IMR-90 (cell line): ENCODE measurements around the gene ANKFN1. TPM values are rescaled to one million over a fixed set of nuclear protein-coding genes. Genes with fewer than 3 reads are reported as not detected.

ENCODE experiments used
- ATAC-seq: fragments of 200-7000 bp; cut with Tn5 transposase; 2 replicates; pipeline ENCODE4 v1.9.1; 2020; ENCODE audit warnings: low read depth, mild to moderate bottlenecking, moderate library complexity
- BruUV-seq: library from RNA; stranded (reverse); fragments of 400-500 nt; replicated peaks from 2 replicates; lab custom pipeline; 2021; lab: Mats Ljungman, UMichigan
- CTCF ChIA-PET: fragments of 300-600 bp; formaldehyde crosslinking; extraction: SDS; loops from one replicate; lab custom pipeline; 2021; ENCODE audit warnings: antibody characterized with exemption; lab: Yijun Ruan, JAX
- POLR2A ChIA-PET: fragments of 300-600 bp; sonication (Branson Sonifier 250); formaldehyde crosslinking; loops from one replicate; lab custom pipeline; 2022; ENCODE audit warnings: antibody characterized with exemption; ENCODE audit not compliant: unreplicated experiment; lab: Charles Lee
- DNase-seq: peaks from one replicate; pipeline ENCODE4 v3.0.0; 2013
- H2AFZ ChIP-seq: replicated peaks from 2 replicates; pipeline ENCODE3; 2013; ENCODE audit warnings: low read length, mild to moderate bottlenecking; ENCODE audit not compliant: poor library complexity
- H2AK5ac ChIP-seq: 2 replicates; pipeline ENCODE4 v1.6.1; 2013; ENCODE audit warnings: low read depth, low read length, inconsistent platforms
- H2AK9ac ChIP-seq: replicated peaks from 2 replicates; pipeline ENCODE3; 2013; ENCODE audit warnings: mild to moderate bottlenecking, low read depth, low read length, moderate library complexity; ENCODE audit not compliant: poor library complexity
- H2BK120ac ChIP-seq: 2 replicates; pipeline ENCODE4 v1.6.1; 2013; ENCODE audit warnings: low read depth, low read length, inconsistent platforms
- H2BK15ac ChIP-seq: 3 replicates; pipeline ENCODE4 v1.6.1; 2013; ENCODE audit warnings: low read depth, low read length, inconsistent platforms
- H2BK20ac ChIP-seq: 2 replicates; pipeline ENCODE4 v1.6.1; 2013; ENCODE audit warnings: low read depth, mild to moderate bottlenecking, inconsistent platforms, low read length, moderate library complexity
- H2BK5ac ChIP-seq: 2 replicates; pipeline ENCODE4 v1.6.1; 2013; ENCODE audit warnings: mild to moderate bottlenecking, low read depth, low read length, inconsistent platforms; ENCODE audit not compliant: poor library complexity, severe bottlenecking
- H3K14ac ChIP-seq: replicated peaks from 2 replicates; pipeline ENCODE4 v1.6.1; 2013; ENCODE audit warnings: low read depth, low read length, inconsistent platforms
- H3K18ac ChIP-seq: 2 replicates; pipeline ENCODE4 v1.6.1; 2013; ENCODE audit warnings: low read depth, low read length, control low read depth
- H3K23ac ChIP-seq: 2 replicates; pipeline ENCODE4 v1.6.1; 2013; ENCODE audit warnings: low read depth, low read length, inconsistent platforms
- H3K27ac ChIP-seq: 2 replicates; pipeline ENCODE4 v1.5.1; 2013; ENCODE audit warnings: mild to moderate bottlenecking, control low read depth, low read length; ENCODE audit not compliant: insufficient read depth
- H3K27me3 ChIP-seq: 2 replicates; pipeline ENCODE4 v1.6.1; 2013; ENCODE audit warnings: low read length; ENCODE audit not compliant: control insufficient read depth, insufficient read depth
- H3K36me3 ChIP-seq: 2 replicates; pipeline ENCODE4 v1.6.1; 2013; ENCODE audit warnings: low read length, mixed read lengths; ENCODE audit not compliant: control insufficient read depth, insufficient read depth
- H3K4ac ChIP-seq: 2 replicates; pipeline ENCODE4 v1.6.1; 2013; ENCODE audit warnings: low read depth, low read length, inconsistent platforms
- H3K4me1 ChIP-seq: 2 replicates; pipeline ENCODE4 v1.6.1; 2013; ENCODE audit warnings: low read length, mixed read lengths; ENCODE audit not compliant: control insufficient read depth, insufficient read depth
- H3K4me2 ChIP-seq: 2 replicates; pipeline ENCODE4 v1.6.1; 2013; ENCODE audit warnings: low read depth, mild to moderate bottlenecking, control low read depth, low read length, moderate library complexity
- H3K4me3 ChIP-seq: 2 replicates; pipeline ENCODE4 v1.5.1; 2013; ENCODE audit warnings: low read depth, mild to moderate bottlenecking, control low read depth, low read length, moderate library complexity; ENCODE audit not compliant: insufficient read depth
- H3K56ac ChIP-seq: 2 replicates; pipeline ENCODE4 v1.6.1; 2013; ENCODE audit warnings: low read length, inconsistent platforms; ENCODE audit not compliant: insufficient read depth; ENCODE audit errors: extremely low read depth
- H3K79me1 ChIP-seq, 2 experiments: 2 replicates each; pipeline ENCODE4 v1.6.1; 2013; ENCODE audit warnings: low read length in 2 of 2, inconsistent platforms in 1 of 2, low read depth in 1 of 2
- H3K9ac ChIP-seq: 2 replicates; pipeline ENCODE4 v1.6.1; 2013; ENCODE audit warnings: low read depth, low read length, control low read depth
- H3K9me1 ChIP-seq: 2 replicates; pipeline ENCODE4 v1.6.1; 2013; ENCODE audit warnings: low read length, inconsistent platforms; ENCODE audit not compliant: insufficient read depth
- H3K9me3 ChIP-seq: 2 replicates; pipeline ENCODE4 v1.6.1; 2013; ENCODE audit warnings: low read length; ENCODE audit not compliant: control insufficient read depth, insufficient read depth
- H4K20me1 ChIP-seq: 2 replicates; pipeline ENCODE4 v1.6.1; 2013; ENCODE audit warnings: low read length, inconsistent platforms; ENCODE audit not compliant: insufficient read depth
- H4K5ac ChIP-seq: 2 replicates; pipeline ENCODE4 v1.6.1; 2013; ENCODE audit warnings: mild to moderate bottlenecking, low read depth, low read length, control low read depth
- H4K8ac ChIP-seq, 2 experiments: 2 replicates each; pipeline ENCODE4 v1.6.1; 2013; ENCODE audit warnings: low read depth in 2 of 2, low read length in 2 of 2, control low read depth in 1 of 2, inconsistent platforms in 1 of 2
- H4K91ac ChIP-seq: 2 replicates; pipeline ENCODE4 v1.6.1; 2013; ENCODE audit warnings: low read depth, low read length, inconsistent platforms; ENCODE audit not compliant: insufficient read depth
- NFE2L2 ChIP-seq: fragments of 150-350 bp; IDR thresholded peaks from 2 replicates; pipeline ENCODE4 v1.6.1; 2016; ENCODE audit warnings: low read depth, mild to moderate bottlenecking, low read length
- WGBS, 2 experiments: methylation state at CpG; one replicate each; pipeline versions ENCODE4 v1.1.5 to v1.1.7; 2013; ENCODE audit warnings: missing lambda C conversion rate in 2 of 2; ENCODE audit not compliant: insufficient read length in 1 of 2; ENCODE audit errors: extremely low coverage in 2 of 2; 5-methylcytosine and 5-hydroxymethylcytosine counted together
- dilution Hi-C: fragments of 300-500 bp; cut with HindIII; formaldehyde crosslinking; loops from one replicate; pipeline ENCODE4 v1.14.3; 2018; ENCODE audit warnings: low sequenced_read_pairs; ENCODE audit not compliant: unreplicated experiment
- in situ Hi-C: fragments of 300-500 bp; cut with MboI; formaldehyde crosslinking; loops from 3 replicates; pipeline ENCODE4 v1.14.3; 2019; ENCODE audit warnings: low sequenced_read_pairs, inconsistent platforms, mixed read lengths
- intact Hi-C: fragments of 100-400 bp; cut with micrococcal nuclease; formaldehyde crosslinking; loops from 2 replicates; pipeline ENCODE4 v1.10.0; 2022
- polyA plus RNA-seq, 3 experiments: library from polyadenylated mRNA; depleted of rRNA; stranded (reverse); fragments of >200 nt; gene quantifications; 2 replicates each; pipeline ENCODE4 v1.2.3, GENCODE V29; 2012; ENCODE audit warnings: low replicate concordance in 1 of 3
- total RNA-seq: library from RNA; depleted of rRNA; stranded (reverse); fragments of >200 nt; gene quantifications from 2 replicates; pipeline ENCODE4 v1.2.3, GENCODE V29; 2012
- TF ChIP-seq, protein P1 (sequence below): fragments of 150-350 bp; IDR thresholded peaks from 2 replicates; pipeline ENCODE4 v1.6.1; 2017; ENCODE audit warnings: mild to moderate bottlenecking, antibody characterized with exemption, low read length, low read depth

ANKFN1 gene
- total and polyA plus RNA-seq, 2 of the 4 experiments (the other 2 are of a cell fraction) = not detected

DNA sequence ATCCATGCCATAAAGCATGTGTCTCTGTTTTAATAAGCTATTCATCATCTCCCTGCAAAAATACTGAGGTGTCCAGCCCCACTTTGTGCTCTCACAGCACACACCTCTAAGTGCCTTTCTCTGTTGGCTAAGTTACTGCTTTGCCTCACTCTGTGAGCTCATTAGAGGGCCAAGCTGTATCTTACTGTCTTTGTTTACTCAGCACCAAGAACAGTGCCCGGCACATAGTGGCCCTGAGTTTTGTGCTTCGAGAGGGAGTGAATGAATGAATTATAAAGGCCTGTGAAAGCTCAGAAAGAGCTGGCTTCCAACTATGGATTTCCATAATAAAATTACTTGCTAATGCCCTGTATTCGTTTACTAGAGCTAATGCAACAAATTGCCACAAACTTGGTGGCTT lies 390.0 kb downstream of the ANKFN1 start:
- no CpG with 5 or more reads among the region's 3 CpGs for WGBS, 2 experiments

More for the DNA sequence above, 390.0 kb downstream of the ANKFN1 start:
- Histone ChIP-seq H3K27ac (no peak overlapping the region), H3K4ac (no peak overlapping the region), H3K36me3 (no peaks in the 10 kb centered on the region), H2BK5ac (no peak overlapping the region), H3K56ac (no peak overlapping the region), H3K14ac (no peak overlapping the region), H2BK15ac (no peak overlapping the region), H2AK9ac (no peak overlapping the region), H4K8ac (no peak overlapping the region), H3K9ac (no peak overlapping the region), H2AK5ac (no peak overlapping the region), H3K9me1 (no peaks in the 10 kb centered on the region), H2BK120ac (no peak overlapping the region), H4K5ac (no peak overlapping the region), H2AFZ (no peak overlapping the region), H4K91ac (no peak overlapping the region), H2BK20ac (no peak overlapping the region), H3K18ac (no peak overlapping the region), H3K4me1 (no peaks in the 10 kb centered on the region), H3K9me3 (no peaks in the 10 kb centered on the region), H4K20me1 (no peaks in the 10 kb centered on the region), H3K4me3 (no peak overlapping the region), H3K79me1 (no peaks in the 10 kb centered on the region), H3K4me2 (no peak overlapping the region), H3K23ac (no peak overlapping the region), H3K27me3 (no peaks in the 10 kb centered on the region; the same call in 1 of the 2 replicates)
- in situ Hi-C loops (no loop called here), dilution Hi-C loops (no loop called here), intact Hi-C loops (loop anchor here (5.0 kb wide), 1 partner anchor 586 kb away; no protein-coding TSS in a partner anchor)
- ChIA-PET CTCF (interaction anchor here (0.6 kb wide), 1 partner anchor 771 kb away, joined by 4 read pairs; no protein-coding TSS in a partner anchor), POLR2A (no interaction called here)
- TF ChIP-seq, protein P1, sequence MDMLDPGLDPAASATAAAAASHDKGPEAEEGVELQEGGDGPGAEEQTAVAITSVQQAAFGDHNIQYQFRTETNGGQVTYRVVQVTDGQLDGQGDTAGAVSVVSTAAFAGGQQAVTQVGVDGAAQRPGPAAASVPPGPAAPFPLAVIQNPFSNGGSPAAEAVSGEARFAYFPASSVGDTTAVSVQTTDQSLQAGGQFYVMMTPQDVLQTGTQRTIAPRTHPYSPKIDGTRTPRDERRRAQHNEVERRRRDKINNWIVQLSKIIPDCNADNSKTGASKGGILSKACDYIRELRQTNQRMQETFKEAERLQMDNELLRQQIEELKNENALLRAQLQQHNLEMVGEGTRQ = no peak
- no peak for TF ChIP-seq NFE2L2
- ATAC-seq (no peak; the same call in 1 of the 2 replicates), DNase-seq (no peak)
- no TSS peak for BruUV-seq
